ENCODE data around the gene OR10H2. TPM values are rescaled to one million over a fixed set of nuclear protein-coding genes. Genes with fewer than 3 reads are reported as not detected.

Gene OR10H2
- total RNA-seq, 1 experiment from 2014 or later, result not detected

- H3K4me3 Mint-ChIP-seq, result no peak within 1 kb of the TSS
- peaks cover 76% of the 10 kb centered on the region for H3K9me3 Mint-ChIP-seq
- ChIA-PET POLR2A (no interaction called here), CTCF (no interaction called here)
- no peak for ATAC-seq
- TF ChIP-seq TEAD4 (CRISPR knock-in tag; IDR thresholded peaks at IDR 0.05), result no peak
- no peak for TF ChIP-seq ARID4B (CRISPR knock-in tag; IDR thresholded peaks at IDR 0.05; ENCODE audit: borderline replicate concordance)
- no peak for TF ChIP-seq ELF4 (CRISPR knock-in tag; IDR thresholded peaks at IDR 0.05; ENCODE audit: low read depth)
- TF ChIP-seq ZSCAN18 (CRISPR knock-in tag; IDR thresholded peaks at IDR 0.05), result no peak
- no peak for TF ChIP-seq MYBL2 (CRISPR knock-in tag; IDR thresholded peaks at IDR 0.05)
- no peak for TF ChIP-seq SOX15 (CRISPR knock-in tag; IDR thresholded peaks at IDR 0.05)
- no peak for TF ChIP-seq ZNF416 (CRISPR knock-in tag; IDR thresholded peaks at IDR 0.05)
- no peak for TF ChIP-seq TCF7 (CRISPR knock-in tag; IDR thresholded peaks at IDR 0.05; ENCODE audit: low read depth)
- no peak for TF ChIP-seq GTF2I (CRISPR knock-in tag; conservative IDR thresholded peaks at IDR 0.05)
- TF ChIP-seq STAT6 (CRISPR knock-in tag; conservative IDR thresholded peaks at IDR 0.05; ENCODE audit: low read depth), result no peak
- TF ChIP-seq CREM (CRISPR knock-in tag; IDR thresholded peaks at IDR 0.05), result no peak
- no peak for TF ChIP-seq ZBTB21 (CRISPR knock-in tag; IDR thresholded peaks at IDR 0.05; ENCODE audit: borderline replicate concordance)
- no peak for TF ChIP-seq E2F4 (CRISPR knock-in tag; IDR thresholded peaks at IDR 0.05; ENCODE audit: borderline replicate concordance, low read depth)
- TF ChIP-seq ZNF281 (CRISPR knock-in tag; IDR thresholded peaks at IDR 0.05), result no peak
- TF ChIP-seq EMX1 (CRISPR knock-in tag; IDR thresholded peaks at IDR 0.05), result no peak
- no peak for TF ChIP-seq RELA (CRISPR knock-in tag; IDR thresholded peaks at IDR 0.05; ENCODE audit: borderline replicate concordance)
- TF ChIP-seq TEAD1 (CRISPR knock-in tag; IDR thresholded peaks at IDR 0.05), result no peak
- no peaks in the 10 kb centered on the region for H3K4me1 Mint-ChIP-seq
- H3K27me3 Mint-ChIP-seq (ENCODE audit: low read depth), result peaks cover 13% of the 10 kb centered on the region
- H3K36me3 Mint-ChIP-seq, result peaks cover 65% of the 10 kb centered on the region
- H3K27ac Mint-ChIP-seq, result no peak within 1 kb of the TSS
- DNase-seq (ENCODE audit: low spot score), result no peak
Measured at GRCh38 chr19:15737722-15738121, 9.9 kb downstream of the OR10H2 start, which contains the start of gene OR10H3. TSS of gene OR10H3 (plus strand) at chr19:15737985. CDS start at chr19:15741393, 3,408 bp downstream.
